HTR-8/SVneo (cell line): ENCODE measurements around the gene CDC16.

Experiments
- DNase-seq: peaks from one replicate; pipeline ENCODE4 v3.0.0; 2011; ENCODE audit warnings: low spot score, mixed read lengths; ENCODE audit not compliant: insufficient read length
- FAIRE-seq: peaks from 2 replicates; lab custom pipeline; 2011; peaks lifted over from hg19 to GRCh38; lab: Jason Lieb, UNC

The CDC16 gene

GRCh38 chr13:114319441-114319913 is 84.8 kb downstream of the CDC16 start:
- DNase-seq: no peak

GRCh38 chr13:114320065-114320464 is 85.4 kb downstream of the CDC16 start:
- no peak for DNase-seq
- no peak for FAIRE-seq

More at GRCh38 chr13:114319441-114319913, 84.8 kb downstream of the CDC16 start:
- FAIRE-seq: no peak

GRCh38 chr13:114321256-114321655 is 86.6 kb downstream of the CDC16 start:
- no peak for FAIRE-seq
- DNase-seq: no peak
